ENCODE results near the gene NUCB1. TPM values are rescaled to one million over a fixed set of nuclear protein-coding genes. Genes with fewer than 3 reads are reported as not detected.
"Not testable (repeated sequence)": the region's sequence is repeated elsewhere in the genome, so short reads cannot be mapped to it uniquely, and the experiment has no call there.

Gene NUCB1
- polyA plus RNA-seq (ENCODE audit: insufficient read length in 10 of 10), result 100 to 1,000 TPM; 118 to 190 (median 146) TPM
- long read RNA-seq, donor 1, transcript NUCB1-201 (13 exons, 2,668 nt), result major isoform, 7 of 8 reads
- long read RNA-seq, donor 1, partial matches to known transcripts, result 0 of 8 reads
- long read RNA-seq, donor 1, other reads (novel, unspliced or antisense), result 0 of 8 reads
- long read RNA-seq, donor 2, partial matches to known transcripts, result 0 of 4 reads
- long read RNA-seq, donor 2, other reads (novel, unspliced or antisense), result 0 of 4 reads
- long read RNA-seq, donor 3, result 0 reads
- long read RNA-seq, donor 4, transcript NUCB1-201 (13 exons, 2,668 nt), result major isoform, 8 of 27 reads
- long read RNA-seq, donor 4, partial matches to known transcripts, result 16 of 27 reads
- long read RNA-seq, donor 4, other reads (novel, unspliced or antisense), result 0 of 27 reads
- long read RNA-seq, donor 5, transcript NUCB1-201 (13 exons, 2,668 nt), result major isoform, 8 of 53 reads
- long read RNA-seq, donor 5, partial matches to known transcripts, result 43 of 53 reads
- long read RNA-seq, donor 5, other reads (novel, unspliced or antisense), result 0 of 53 reads
- long read RNA-seq, donor 6, transcript NUCB1-201 (13 exons, 2,668 nt), result major isoform, 6 of 24 reads
- long read RNA-seq, donor 6, partial matches to known transcripts, result 18 of 24 reads
- long read RNA-seq, donor 6, other reads (novel, unspliced or antisense), result 0 of 24 reads
- long read RNA-seq, donor 7, transcript NUCB1-201 (13 exons, 2,668 nt), result major isoform, 12 of 16 reads
- long read RNA-seq, donor 7, partial matches to known transcripts, result 0 of 16 reads
- long read RNA-seq, donor 7, other reads (novel, unspliced or antisense), result 0 of 16 reads
- long read RNA-seq, donor 8, partial matches to known transcripts, result 0 of 5 reads
- long read RNA-seq, donor 8, other reads (novel, unspliced or antisense), result 0 of 5 reads
- long read RNA-seq, donor 9, result 0 reads

DNA sequence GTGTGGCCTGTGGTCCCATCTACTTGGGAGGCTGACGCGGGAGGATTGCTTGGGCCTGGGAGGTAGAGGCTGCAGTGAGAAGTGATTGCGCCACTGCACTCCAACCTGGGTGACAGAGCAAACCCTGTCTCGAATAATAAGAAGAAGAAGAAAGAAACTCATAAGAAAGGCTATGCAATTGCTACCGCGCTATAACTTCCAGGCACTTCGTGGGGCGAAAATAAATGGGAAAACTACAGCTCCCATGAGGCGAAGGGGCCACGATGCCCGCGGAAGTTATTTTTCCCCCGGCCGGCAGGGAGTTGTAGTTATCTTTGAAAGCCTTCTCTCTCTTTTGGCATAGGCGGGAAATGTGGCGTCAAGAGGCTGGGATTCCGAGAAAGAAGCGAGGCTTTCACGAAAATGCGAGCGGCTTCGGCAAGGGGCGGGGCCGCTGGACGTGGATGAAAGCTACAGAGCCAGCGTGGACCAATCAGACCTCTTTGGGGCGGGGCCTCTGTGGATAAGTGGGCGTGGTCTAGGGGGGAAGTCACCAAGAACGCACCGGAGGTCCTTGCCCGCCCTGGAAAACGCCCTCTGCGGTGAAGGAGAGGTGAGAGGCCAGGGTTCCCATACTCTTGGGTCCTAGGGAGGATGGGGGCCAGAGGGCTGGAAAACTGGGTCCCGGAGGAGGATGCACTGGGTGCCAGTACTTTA is at the start of gene NUCB1:
Gene NUCB1, plus strand, starts transcription at position 532 of the 696 bp plus-strand sequence. CDS start 485 bp downstream, outside the sequence.
- peak; percentile 99 to 100 (median 99) for DNase-seq

DNA sequence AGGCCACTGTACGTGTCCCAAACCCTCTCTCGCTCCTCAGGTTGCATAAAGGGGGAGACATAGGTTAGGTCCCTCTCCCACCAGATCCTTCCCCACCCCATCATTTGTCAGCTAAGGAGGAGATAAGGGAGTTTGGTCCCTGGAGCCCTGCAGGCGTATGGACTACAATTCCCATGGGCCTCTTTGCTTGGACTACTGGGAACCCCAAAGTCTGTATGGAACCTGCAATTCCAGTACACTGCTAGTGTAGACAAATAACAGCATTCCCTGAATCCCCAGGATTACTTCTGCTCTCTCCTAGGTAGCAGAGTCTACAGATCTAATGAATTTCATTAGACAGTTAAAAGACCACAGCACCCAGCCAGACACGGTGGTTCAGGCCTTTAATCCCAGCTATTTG is 47.8 kb upstream of the NUCB1 start:
- DNase-seq, result no peak

DNA sequence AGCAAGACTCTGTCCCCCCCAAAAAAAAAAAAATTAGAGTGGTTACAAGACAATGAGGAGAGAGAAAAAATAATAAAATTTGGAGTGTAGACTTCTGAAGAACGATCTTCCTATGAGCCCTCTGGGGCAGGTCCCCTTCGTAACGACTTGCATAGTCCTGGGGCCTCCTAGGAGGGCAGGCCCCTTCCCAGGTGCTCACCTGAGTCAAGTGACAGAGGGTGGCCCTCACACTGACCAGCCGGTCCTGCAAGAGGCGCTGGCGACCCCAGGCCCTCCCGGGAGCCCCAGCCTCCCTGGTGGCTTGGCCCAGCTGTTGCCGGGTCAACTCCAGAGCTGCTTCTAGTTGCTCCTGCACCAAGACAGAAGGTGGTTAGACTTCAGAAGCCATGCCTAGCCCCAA is 46.6 kb upstream of the NUCB1 start:
- DNase-seq, result no peak

DNA sequence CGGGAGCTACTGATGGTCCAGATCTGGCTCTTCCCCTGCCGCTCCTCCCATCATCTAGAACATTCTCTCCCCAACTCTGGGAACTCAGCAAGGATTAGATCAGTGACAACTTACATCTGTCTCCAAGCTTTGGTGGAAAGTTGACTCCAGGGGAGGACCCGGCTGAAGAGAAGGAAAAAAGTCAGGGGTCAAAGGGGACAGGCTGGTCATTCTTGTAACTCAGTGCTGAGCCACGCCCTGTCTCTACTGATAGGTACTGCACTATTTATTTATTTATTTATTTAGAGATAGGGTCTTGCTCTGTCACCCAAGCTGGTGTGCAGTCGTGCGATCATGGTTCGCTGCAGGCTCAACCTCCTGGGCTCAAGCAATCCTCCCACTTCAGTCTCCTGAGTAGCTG is 46.0 kb upstream of the NUCB1 start:
- DNase-seq, result no peak

DNA sequence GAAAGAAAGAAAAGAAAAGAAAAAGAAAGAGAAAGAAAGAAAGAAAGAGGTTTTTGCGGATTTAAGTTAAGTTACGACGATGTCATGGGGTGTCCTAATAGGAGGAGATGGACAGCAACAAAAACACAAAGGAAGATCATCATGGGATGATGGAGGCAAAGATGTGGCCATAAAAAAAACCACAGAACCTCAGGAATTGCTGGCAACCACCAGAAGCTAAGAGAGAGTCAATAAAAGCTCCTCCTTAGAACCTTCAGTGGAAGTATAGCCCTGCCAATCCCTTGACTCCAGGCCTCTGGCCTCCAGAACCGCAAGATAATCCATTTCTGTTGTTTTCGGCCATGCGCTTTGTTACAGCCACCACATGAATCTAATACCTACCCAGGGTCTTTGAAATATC is 43.2 kb upstream of the NUCB1 start:
- no peak for DNase-seq

DNA sequence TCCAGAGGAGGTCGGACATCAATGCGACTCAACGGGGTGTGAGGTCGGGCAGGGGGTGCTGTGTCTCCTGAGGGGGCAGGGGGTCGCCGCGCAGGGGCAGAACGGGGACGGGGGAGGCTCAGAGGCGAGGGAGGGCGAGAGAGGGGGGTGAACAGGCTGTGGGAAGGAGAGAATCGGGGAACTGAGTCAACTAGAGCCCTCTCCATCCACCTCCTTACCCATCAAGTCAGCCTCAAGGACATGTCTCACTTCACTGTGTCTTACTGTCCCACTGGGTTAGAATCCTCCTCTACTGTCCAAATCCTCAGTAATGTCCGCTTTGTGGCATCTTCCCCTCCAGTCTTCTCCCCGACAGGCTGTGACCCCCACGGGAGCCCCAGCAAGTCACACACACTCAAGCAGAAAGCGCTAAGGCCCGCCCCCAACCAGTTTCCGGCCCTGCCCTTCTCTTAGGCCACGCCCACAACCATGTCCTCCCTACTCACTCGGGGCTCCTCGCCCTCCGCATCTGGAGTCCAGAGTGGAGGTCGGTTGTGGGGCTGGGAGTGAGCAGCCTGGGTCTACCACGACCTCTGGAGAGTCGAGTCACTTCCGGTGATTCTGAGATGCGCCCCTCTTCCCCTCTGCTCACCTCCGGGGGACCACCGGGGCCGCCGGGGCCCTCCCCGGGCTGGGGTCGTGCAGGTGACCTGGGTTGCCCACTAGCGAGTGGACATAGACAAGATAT is 41.0 kb upstream of the NUCB1 start:
- peak in 1 of 3 donors; percentile 35 for DNase-seq

DNA sequence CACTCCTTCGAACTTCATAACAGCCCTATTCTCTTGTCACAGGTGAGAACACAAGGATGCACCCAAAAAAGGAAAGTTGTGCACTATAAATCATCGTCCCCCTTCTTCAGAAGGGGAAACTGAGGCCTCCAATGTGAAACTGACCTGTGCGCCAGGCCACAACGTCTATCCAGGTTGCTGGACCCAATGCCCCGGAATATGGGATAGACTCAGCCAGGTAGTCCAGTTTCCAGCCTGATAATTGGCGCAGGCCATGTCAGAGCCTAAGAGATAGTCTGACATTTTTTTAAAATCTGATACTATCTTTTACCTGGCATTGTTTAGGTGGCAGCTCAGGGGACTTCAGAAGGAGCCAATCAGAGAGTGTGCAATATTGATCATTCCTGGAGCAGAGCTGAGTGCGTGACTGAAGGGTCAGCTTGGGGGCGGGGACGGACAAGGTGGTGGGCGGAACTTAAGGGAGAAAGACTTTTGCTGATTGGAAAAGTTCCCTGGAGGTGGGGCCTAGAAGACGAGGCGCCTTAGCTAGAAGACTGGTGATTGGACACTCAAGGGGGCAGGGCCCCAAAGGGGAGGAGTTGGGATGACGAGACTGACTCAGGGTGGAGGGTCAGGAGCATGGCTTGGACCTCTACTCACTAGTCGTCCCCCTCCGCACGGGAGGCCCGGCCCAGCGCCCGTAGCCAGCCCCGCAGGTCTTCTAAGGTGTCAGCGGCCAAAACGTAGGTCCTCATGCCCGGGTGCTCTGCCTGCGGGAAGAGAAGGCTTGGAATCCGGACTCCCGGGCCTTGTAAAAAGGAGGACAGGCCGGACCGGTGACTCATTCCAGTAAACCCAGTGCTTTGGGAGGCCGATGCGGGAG is 40.2 kb upstream of the NUCB1 start:
- DNase-seq, result no peak

DNA sequence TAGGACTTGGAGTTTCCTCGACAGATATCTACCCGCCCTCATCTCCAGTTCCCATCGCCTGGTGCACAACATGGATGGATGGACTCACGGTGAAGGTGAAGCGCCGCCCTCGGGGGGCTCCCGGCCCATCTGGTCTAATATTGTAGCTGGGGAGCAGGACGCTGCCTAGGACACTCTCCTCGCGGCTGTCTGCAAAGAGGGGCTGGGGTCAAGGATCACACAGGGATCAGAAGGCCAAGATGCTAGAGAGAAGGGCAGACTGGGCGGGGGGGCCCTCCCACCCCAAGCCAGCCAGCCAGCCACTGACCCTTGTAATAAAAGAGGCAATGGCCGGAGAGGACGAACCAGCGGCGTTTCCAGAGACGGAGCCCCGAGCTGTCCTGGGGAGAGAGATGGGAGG is 38.8 kb upstream of the NUCB1 start:
- no peak for DNase-seq

DNA sequence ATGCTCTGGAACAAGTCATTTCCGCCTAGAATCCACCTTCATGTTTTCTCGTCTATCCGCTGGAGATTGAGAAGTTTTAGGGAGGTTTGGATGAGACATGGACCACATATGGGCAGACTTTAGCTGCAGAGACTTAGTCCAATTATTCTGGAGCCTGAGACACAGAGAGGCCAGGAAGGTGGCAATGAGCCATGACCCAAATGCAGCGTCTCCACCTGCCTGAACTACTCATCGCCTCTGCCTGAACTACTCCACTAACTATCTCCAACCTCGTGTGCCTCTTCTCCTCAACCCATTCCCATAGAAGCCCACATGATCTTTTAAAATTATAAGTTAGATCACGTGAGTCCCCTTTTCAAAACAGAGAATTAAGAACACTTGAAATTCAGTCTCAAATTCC is 37.3 kb upstream of the NUCB1 start:
- DNase-seq, result no peak

DNA sequence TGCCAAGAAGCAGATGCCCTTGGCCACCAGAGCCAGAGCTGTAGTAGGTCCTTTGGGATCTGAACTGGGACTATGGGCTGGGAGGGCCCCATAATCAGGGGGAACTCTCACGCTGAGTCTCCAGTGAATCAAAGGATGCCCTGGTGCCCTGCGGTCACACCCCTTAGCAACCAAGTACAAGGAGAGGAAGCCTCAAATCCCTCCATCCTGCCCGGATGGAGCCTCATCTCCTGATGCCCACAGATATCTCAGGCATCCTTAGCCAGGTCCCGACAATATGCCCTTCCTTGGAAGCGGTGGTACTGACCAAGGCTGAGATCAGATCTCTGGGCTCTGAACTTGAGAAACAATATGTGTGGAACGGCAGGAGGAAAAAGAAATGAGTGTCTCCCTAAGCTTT is 33.4 kb upstream of the NUCB1 start:
- DNase-seq, result no peak

DNA sequence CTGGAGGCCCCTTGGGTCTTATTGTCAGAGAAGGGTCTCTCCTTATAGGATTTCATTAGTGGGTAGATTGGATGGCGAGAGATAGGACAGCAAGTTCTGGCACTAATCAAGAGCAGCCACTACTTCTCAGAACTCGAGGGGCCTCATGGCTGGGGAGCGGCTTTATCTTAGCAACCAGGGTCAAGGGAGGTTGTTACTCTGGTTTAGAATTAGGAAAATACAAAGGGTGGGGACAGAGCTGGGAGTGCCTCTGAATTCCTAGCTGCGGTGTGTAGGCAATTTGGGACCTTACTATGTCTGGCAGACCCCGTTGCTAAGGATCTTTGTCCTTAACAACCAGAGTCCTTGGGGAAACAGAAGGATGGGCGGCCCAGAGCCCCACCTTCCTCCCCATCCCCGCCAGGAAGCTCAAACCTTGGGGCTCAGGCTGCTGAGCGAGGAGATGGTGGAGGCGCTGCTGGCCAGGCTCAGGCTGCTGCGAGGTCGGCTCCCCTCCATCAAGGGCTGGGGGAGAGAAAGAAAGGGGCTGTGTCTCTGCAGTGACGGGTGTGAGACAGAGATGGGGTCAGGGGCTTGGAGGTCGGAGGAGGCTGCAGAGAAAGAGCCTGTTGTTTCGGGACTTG is 32.9 kb upstream of the NUCB1 start:
- peak in 2 of 3 donors; percentile 68 to 82 for DNase-seq

DNA sequence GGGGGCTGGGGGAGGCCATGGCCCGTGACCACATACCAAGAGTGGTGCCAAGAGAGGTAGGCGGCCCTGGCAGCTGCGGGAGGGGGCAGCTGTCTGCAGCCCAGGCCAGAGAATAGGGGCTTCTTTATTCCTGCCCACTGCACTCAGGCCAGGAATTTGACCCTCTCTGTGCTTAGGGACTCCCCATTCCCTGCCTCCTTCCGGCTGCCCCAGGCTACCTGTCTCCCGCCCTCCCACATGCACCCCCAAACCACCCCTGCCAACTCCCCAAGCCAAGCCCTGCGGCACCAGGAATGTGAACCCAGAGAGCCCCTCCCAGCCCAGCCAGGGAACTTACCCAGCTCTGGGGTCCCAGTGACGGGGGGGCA is 32.4 kb upstream of the NUCB1 start:
- no peak for DNase-seq

DNA sequence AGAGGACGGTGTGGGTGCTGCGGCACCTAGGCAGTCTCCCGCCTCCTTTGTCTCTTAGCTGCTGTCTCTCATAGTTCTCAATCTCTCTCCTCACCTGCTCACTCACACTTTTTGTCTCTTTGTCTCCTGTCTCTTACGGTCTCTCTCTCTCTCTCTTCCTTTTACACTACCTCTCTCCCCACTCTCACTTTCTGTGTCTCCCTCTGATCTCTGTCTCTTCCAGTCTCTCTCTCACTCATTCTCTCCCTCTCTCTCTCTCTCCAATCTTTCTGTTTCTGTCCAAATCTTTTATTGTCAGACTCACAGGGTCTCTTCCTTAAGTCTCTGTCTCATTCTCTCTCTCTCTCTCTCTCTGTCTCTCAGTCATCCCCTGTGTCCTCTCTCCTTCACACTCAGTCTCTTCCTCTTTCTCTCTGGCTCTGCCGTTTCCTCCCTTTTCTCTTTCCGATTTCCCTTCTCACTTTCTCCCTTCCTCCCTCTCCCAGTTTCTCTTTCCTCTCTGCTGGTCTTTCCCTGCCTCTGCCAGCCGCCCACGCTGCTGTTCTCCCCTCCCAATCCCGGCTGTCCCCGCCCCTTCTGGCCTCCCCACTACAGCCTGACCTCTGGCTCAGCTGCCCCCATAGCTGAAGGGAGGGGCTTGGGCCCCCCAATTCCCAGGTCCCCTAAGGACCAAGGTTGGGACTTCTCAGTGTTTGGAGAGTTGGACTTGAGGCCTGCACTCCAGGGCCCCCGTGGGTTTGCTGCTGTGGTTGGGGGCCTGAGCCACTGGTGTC is 31.8 kb upstream of the NUCB1 start, which contains the start of gene PLEKHA4:
Gene PLEKHA4, minus strand, starts transcription at position 504 of the 773 bp plus-strand sequence. CDS start 997 bp downstream, outside the sequence.
- DNase-seq, result peak; percentile 52 to 90 (median 85)

DNA sequence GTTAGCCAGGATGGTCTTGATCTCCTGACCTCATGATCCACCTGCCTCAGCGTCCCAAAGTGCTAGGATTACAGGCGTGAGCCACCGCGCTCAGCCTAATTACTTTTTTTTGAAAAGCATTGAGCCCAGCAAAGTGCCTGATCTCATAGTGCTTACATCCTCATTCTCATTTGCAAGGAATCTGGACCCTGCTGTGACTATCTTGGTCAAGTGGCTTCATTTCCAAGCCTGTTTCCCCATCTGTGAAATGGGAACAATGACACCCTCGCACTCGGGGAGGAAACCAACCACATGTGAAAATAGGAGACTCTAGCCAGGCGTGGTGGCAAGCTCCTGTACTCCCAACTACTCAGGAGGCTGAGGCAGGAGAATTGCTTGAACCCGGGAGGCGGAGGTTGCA is 30.1 kb upstream of the NUCB1 start:
- no peak for DNase-seq

DNA sequence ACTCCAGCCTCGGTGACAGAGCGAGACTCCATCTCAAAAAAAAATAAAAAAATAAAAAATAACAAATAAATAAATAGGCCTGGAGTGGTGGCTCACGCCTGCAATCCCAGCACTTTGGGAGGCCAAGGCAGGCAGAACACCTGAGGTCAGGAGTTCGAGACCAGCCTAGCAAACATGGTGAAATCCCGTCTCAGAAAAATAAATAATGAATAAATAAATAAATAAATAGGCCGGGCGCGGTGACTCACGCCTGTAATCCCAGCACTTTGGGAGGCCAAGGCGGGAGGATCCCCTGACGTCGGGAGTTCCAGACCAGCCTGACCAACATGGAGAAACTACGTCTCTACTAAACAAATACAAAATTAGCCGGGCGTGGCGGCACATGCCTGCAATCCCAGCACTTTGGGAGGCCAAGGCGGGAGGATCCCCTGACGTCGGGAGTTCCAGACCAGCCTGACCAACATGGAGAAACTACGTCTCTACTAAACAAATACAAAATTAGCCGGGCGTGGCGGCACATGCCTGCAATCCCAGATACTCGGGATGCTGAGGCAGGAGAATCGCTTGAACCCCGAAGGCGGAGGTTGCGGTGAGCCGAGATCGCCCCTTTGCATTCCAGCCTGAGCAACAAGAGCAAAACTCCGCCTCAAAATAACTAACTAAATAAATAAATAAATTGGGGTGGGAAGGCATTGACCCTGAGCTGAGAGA is 28.5 kb upstream of the NUCB1 start:
- not testable (repeated sequence) for DNase-seq

DNA sequence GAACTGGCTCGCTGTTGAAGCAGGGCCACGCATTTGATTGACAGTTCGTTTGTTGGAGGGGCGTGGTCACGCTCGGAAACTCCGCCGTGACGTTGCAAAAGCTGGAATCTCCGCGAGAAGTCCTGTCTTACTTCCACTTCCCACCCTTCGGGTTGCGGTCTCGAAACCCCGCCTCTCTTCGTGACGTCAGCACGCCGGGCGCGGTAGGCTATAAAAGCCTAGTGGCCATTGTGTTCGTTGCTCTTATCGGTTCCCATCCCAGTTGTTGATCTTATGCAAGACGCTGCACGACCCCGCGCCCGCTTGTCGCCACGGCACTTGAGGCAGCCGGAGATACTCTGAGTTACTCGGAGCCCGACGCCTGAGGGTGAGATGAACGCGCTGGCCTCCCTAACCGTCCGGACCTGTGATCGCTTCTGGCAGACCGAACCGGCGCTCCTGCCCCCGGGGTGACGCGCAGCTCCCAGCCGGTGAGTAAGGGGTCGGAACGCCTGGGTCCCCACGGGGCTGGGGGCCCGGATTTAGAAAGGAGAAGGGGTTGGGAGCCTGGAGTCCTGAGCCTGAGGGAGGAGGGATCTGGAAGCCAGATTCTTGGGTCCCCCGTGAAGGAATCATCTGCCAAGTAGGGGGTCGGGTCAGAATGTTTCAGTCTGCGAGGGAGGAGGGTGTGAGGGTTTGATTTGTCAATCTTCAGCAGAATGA is 27.8 kb upstream of the NUCB1 start, which contains the start of gene PPP1R15A:
Gene PPP1R15A, plus strand, starts transcription at position 240 of the 702 bp plus-strand sequence. CDS start 813 bp downstream, outside the sequence.
- peak; percentile 97 to 99 (median 98) for DNase-seq

DNA sequence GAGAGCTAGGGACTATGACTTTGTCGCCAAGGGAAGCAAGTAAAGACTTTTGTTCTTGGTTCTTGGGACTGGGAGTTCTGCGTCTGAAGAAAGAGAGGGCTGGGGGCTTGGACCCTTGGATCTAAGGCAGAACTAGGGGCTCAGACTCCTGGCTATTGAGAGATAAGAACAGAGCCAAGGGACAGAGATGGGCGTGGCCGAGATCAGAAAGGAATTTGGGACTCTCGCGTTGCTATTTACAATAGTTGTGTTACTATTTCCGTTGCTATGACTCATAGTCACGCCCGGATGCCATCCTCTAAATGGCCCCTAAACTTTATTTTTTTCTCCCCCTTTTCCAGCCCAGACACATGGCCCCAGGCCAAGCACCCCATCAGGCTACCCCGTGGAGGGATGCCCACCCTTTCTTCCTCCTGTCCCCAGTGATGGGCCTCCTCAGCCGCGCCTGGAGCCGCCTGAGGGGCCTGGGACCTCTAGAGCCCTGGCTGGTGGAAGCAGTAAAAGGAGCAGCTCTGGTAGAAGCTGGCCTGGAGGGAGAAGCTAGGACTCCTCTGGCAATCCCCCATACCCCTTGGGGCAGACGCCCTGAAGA is 27.1 kb upstream of the NUCB1 start:
- peak; percentile 89 to 95 (median 94) for DNase-seq

Data from muscle of back (tissue), 13 donors.